SU-DHL-6 (cell line): Measurements from ENCODE around the gene TMEM117.

Source experiments
- EZH2phosphoT487 ChIP-seq: fragments of 200-600 bp; sonication (generic), shearing (Covaris generic); conservative IDR thresholded peaks from 2 replicates; pipeline ENCODE4 v1.6.1; 2018; ENCODE audit warnings: mild to moderate bottlenecking, antibody characterized with exemption, low read length, moderate library complexity, mixed read lengths
- TF ChIP-seq, protein P1 (sequence below): fragments of 200-600 bp; sonication (generic); IDR thresholded peaks from one replicate; pipeline ENCODE4 v1.5.1; 2017; ENCODE audit warnings: antibody characterized with exemption, mild to moderate bottlenecking, low read length, moderate library complexity; ENCODE audit not compliant: insufficient read depth, poor library complexity, severe bottlenecking

DNA sequence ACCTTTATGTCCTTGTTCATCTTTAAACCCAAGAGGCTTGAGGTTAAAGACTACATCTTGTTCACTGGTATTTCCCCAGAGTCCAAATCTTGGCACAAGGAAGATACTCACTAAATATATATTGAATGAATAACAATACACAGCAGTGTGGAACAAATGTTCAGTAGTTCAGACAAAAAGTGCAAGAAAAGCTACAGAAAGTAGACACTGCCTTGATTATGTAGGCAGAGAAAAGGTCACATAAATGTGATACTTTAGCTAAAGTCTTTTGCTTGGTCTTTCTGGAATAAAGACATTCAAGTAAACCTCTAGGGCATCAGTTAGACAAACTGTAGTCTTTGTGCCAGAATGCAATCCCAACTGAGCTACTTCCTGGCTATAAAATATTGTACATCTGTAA is 157.0 kb downstream of the TMEM117 start:
- TF ChIP-seq, protein P1, sequence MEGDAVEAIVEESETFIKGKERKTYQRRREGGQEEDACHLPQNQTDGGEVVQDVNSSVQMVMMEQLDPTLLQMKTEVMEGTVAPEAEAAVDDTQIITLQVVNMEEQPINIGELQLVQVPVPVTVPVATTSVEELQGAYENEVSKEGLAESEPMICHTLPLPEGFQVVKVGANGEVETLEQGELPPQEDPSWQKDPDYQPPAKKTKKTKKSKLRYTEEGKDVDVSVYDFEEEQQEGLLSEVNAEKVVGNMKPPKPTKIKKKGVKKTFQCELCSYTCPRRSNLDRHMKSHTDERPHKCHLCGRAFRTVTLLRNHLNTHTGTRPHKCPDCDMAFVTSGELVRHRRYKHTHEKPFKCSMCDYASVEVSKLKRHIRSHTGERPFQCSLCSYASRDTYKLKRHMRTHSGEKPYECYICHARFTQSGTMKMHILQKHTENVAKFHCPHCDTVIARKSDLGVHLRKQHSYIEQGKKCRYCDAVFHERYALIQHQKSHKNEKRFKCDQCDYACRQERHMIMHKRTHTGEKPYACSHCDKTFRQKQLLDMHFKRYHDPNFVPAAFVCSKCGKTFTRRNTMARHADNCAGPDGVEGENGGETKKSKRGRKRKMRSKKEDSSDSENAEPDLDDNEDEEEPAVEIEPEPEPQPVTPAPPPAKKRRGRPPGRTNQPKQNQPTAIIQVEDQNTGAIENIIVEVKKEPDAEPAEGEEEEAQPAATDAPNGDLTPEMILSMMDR, result no peak
- TF ChIP-seq EZH2phosphoT487, result no peak
